Measurements from ENCODE around the gene TSPEAR.

DNA sequence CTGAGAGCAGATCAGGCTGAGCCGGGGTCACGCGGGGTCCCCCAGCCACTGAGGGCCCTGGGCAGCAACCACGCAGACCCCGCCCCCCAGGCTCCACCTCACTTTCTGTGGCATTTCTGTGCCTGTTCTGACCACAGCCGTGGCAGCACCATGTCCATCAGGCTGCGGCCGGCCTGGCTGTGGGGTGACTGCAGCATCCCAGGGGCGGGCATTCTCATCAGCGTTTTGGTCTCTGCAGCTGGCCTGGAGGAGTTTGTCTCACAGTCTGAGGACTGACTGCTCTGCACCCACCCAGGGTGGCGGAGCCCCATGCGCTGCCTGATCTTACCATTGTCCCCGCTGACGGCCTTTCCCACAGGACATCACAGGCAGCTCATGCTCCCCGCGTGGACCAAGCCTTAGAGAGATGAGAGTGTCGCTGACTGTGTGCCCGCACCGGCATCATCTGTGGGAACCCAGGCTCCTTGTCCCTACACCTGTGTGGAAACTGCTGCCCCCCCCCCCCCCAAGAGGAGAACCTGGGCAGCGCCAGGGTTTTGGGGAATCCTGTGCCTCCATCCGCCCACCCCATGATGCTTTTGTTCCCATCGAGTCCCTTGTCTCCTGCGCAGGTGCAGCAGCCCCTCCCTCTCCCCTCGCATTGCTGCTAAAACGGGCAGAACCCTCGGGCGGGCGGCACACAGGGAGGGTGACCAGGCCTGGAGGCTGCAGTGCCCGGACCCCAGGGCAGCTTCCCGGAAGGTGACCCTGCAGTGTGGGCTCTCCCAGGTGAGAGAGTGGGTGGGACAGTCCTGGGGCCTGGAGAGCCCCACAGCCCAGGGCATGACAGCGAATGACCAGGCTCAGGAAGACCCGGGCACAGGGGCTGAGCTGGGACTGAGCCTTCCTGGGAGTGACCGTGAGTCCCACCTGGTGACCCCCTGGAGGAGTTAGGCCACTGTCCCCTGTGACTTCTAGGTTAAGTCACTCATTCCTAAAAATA, 173.2 kb downstream of the TSPEAR start:
- TF ChIP-seq, protein P1, sequence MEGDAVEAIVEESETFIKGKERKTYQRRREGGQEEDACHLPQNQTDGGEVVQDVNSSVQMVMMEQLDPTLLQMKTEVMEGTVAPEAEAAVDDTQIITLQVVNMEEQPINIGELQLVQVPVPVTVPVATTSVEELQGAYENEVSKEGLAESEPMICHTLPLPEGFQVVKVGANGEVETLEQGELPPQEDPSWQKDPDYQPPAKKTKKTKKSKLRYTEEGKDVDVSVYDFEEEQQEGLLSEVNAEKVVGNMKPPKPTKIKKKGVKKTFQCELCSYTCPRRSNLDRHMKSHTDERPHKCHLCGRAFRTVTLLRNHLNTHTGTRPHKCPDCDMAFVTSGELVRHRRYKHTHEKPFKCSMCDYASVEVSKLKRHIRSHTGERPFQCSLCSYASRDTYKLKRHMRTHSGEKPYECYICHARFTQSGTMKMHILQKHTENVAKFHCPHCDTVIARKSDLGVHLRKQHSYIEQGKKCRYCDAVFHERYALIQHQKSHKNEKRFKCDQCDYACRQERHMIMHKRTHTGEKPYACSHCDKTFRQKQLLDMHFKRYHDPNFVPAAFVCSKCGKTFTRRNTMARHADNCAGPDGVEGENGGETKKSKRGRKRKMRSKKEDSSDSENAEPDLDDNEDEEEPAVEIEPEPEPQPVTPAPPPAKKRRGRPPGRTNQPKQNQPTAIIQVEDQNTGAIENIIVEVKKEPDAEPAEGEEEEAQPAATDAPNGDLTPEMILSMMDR (CRISPR knock-in tag; IDR thresholded peaks at IDR 0.05): no peak
- TF ChIP-seq, protein P2, sequence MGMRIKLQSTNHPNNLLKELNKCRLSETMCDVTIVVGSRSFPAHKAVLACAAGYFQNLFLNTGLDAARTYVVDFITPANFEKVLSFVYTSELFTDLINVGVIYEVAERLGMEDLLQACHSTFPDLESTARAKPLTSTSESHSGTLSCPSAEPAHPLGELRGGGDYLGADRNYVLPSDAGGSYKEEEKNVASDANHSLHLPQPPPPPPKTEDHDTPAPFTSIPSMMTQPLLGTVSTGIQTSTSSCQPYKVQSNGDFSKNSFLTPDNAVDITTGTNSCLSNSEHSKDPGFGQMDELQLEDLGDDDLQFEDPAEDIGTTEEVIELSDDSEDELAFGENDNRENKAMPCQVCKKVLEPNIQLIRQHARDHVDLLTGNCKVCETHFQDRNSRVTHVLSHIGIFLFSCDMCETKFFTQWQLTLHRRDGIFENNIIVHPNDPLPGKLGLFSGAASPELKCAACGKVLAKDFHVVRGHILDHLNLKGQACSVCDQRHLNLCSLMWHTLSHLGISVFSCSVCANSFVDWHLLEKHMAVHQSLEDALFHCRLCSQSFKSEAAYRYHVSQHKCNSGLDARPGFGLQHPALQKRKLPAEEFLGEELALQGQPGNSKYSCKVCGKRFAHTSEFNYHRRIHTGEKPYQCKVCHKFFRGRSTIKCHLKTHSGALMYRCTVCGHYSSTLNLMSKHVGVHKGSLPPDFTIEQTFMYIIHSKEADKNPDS (CRISPR knock-in tag; IDR thresholded peaks at IDR 0.05): no peak
